Activated naive CD4-positive, alpha-beta T cell treated with anti-CD3 and anti-CD28 coated beads, Interleukin-2, amount 50 U/mL, for 24 hours (primary cell): Measurements from ENCODE around the gene GMEB2.

ENCODE experiments used
- H3K27ac Mint-ChIP-seq: one replicate; pipeline ENCODE4 v1.8.0; 2021; ENCODE audit warnings: mild to moderate bottlenecking, mixed read lengths
- H3K27me3 Mint-ChIP-seq: one replicate; pipeline ENCODE4 v1.8.0; 2021; ENCODE audit warnings: mixed read lengths
- H3K36me3 Mint-ChIP-seq: one replicate; pipeline ENCODE4 v1.8.0; 2021; ENCODE audit warnings: mixed read lengths
- H3K4me1 Mint-ChIP-seq: one replicate; pipeline ENCODE4 v1.8.0; 2021; ENCODE audit warnings: mixed read lengths
- H3K4me3 Mint-ChIP-seq: one replicate; pipeline ENCODE4 v1.8.0; 2021; ENCODE audit warnings: mild to moderate bottlenecking, mixed read lengths
- H3K9me3 Mint-ChIP-seq: one replicate; pipeline ENCODE4 v1.8.0; 2021; ENCODE audit warnings: mixed read lengths

The GMEB2 gene

DNA sequence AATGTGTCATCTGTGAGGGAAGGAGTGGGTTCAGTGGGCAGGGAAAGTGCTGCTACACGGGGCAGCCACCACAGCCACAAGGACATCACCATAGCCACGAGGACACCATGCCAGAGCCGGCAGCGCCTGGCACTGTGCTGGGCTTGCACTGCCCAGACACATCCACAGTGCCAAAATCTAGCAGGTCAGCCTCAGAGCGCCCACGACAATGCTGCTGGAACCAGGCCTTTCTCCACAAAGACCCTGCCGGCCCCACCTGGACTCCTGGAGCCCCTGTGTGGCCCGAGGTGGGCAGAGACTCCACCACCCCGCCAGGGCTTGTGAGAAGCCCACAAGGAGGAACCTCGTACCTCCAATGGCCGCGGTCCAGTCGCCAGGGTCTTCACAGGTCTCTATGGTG, 34.2 kb downstream of the GMEB2 start:
- Mint-ChIP-seq H3K4me1 (peaks cover 9% of the 10 kb centered on the region), H3K27ac (no peak overlapping the region), H3K36me3 (peaks cover 14% of the 10 kb centered on the region), H3K4me3 (no peak overlapping the region), H3K9me3 (no peaks in the 10 kb centered on the region), H3K27me3 (no peaks in the 10 kb centered on the region)

DNA sequence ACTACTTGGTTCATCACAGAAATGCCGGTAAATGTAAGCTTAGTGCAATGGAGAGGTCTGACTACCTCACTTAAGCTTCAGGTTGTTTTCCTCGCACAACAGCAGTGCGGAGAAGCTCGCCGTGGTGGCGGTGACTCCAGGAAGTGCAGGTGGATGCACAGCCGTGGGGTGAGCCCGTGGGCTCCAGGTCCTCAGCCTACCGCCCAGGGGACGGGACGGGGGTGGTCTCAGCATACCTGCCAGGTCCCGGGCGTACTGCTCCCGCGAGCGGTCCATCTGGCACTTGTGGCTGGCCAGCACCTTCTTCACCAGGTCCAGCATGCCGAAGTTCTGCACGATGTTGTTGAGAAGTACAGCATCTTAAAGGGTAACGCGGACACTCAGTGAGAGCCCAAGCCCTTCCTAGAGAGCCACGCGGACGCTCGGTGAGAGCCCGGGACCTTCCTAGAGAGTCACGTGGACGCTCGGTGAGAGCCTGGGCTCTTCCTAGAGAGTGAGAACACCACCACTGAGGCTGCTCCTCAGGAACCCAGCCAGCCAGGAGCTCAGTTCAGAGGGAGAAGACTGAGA, 35.0 kb downstream of the GMEB2 start:
- no peaks in the 10 kb centered on the region for H3K9me3 Mint-ChIP-seq
- no peak overlapping the region for H3K27ac Mint-ChIP-seq
- H3K4me1 Mint-ChIP-seq: peaks cover 15% of the 10 kb centered on the region
- peaks cover 14% of the 10 kb centered on the region for H3K36me3 Mint-ChIP-seq
- no peaks in the 10 kb centered on the region for H3K27me3 Mint-ChIP-seq
- H3K4me3 Mint-ChIP-seq: no peak overlapping the region

DNA sequence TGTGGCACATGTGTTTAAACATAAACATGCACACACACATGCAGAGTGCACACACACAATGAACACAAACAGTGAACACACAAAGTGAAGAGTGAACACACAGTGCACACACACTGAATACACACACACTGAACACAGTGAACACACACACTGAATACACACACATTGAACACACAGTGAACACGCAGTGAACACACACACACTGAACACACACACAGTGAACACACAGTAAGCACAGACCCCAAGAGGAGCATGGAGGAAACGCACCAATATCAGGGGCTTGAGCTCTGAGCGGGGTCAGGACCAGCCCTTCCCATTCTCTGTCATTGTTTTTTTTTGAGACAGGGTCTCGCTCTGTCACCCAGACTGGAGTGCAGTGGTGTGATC, 35.8 kb downstream of the GMEB2 start:
- Mint-ChIP-seq H3K4me1 (peaks cover 15% of the 10 kb centered on the region), H3K27me3 (no peaks in the 10 kb centered on the region), H3K9me3 (no peaks in the 10 kb centered on the region), H3K27ac (no peak overlapping the region), H3K36me3 (peaks cover 14% of the 10 kb centered on the region), H3K4me3 (no peak overlapping the region)

DNA sequence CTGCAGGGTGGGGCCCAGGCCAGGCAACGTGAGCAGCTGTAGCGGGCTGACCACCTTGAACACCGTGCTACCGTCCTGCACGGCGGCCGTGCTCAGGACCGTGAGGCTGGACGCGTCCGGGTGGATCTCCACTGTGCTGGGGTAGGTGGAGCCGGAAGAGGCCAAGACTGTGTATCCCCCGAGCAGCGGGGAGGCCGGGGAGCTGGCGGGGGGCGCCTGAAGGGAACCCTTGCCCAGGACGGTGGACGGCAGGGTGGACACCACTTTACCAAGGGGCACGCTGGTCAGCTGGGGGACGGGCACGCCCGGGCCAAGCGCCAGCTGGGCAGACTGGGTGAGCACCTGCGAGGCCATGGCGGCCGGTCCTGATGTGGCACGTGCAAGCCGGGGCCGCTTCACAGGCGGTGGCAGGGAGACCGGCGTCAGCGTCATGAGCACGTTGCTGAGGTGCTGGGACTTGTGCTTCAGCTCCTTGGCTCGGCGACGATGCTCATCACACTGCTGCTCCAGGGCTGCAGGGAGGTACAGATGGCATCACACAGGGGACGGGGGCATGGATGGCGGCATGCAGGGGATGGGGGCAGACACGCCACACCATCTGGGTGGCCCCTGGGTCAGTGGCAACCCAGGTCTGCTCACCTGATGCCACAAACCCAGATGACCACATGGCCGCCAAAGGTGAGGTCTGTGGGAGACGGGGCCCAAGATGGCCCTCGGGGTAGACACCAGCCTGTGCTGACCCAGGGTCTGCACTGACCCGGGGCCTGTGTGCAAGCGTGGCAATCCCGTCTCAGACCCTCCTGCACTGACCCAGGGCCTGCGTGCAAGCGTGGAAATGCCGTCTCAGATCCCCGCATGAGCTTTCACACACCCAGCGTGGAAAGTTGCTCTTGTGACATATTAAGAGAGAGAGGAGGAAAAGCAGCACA, 36.4 kb downstream of the GMEB2 start:
- no peaks in the 10 kb centered on the region for H3K9me3 Mint-ChIP-seq
- H3K4me1 Mint-ChIP-seq: peaks cover 19% of the 10 kb centered on the region
- H3K27ac Mint-ChIP-seq: no peak overlapping the region
- no peak overlapping the region for H3K4me3 Mint-ChIP-seq
- peaks cover 14% of the 10 kb centered on the region for H3K36me3 Mint-ChIP-seq
- H3K27me3 Mint-ChIP-seq: no peaks in the 10 kb centered on the region

DNA sequence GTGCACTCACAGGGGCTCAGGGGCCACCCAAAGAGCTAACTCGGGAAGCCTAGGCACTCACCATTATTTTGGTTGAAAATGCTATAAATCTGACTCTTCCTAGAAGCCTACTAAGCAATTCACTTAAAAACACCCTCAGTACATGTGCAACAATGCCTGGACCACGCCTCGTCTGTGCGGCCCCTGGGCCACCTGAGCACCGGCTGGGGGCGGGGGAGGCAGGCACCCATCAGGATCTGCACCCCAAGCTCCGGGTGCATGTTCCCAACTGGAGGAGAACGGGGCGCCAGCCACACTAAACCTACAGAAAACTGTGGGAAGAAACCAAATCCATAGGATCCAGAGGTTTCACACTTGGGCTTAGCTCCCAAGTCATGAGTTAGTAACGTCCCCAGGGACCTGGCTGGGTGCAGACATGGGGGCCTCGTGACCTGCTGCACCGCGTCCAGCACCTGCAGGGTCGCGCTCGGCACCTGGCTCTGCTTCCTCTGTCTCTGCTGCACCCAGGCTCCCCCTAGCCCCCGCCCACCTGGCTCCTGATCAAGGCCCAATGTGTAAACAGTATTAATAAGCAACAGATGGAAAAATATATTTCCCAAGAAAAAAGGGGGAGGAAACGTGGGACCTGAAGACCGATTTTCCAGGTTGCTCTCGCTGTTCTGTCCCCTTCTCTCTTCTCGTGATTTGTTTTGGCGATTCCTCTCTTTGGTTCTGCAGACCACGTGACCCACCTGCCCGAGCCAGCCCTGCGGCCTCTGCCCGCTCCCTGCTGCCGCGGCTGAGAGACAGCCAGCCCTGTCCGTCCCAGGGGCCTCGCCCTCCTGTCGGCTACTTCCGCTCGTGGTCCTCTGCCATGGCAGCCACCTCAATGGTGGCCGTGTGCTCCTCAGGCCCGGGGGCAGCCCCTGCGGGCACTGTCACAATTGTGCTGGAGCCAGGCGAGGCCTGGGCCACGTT, 37.4 kb downstream of the GMEB2 start:
- H3K27ac Mint-ChIP-seq: no peak overlapping the region
- H3K27me3 Mint-ChIP-seq: no peaks in the 10 kb centered on the region
- peaks cover 12% of the 10 kb centered on the region for H3K36me3 Mint-ChIP-seq
- no peak overlapping the region for H3K4me3 Mint-ChIP-seq
- no peaks in the 10 kb centered on the region for H3K9me3 Mint-ChIP-seq
- H3K4me1 Mint-ChIP-seq: peaks cover 19% of the 10 kb centered on the region

DNA sequence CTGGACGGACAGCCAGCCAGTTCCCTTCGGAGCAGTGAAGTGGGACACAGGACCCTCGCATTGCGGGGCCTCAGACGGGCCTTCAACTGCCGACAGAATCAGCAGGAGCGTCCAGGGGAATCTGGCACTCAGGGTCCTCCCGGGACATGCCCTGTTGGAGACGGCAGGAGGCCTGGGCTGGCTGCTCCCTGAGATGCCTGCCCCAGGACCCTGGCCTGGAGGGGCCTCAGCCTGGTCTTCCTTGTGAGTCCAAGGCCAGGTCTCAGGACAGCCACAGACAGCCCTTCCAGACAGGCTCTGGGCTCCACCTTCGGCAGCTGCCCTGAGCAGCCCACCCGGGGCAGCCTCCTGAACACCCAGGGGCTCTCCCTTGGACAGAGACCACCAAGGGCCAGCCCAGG, 38.3 kb downstream of the GMEB2 start:
- Mint-ChIP-seq H3K4me1 (peaks cover 19% of the 10 kb centered on the region), H3K27me3 (no peaks in the 10 kb centered on the region), H3K9me3 (no peaks in the 10 kb centered on the region), H3K4me3 (no peak overlapping the region), H3K36me3 (peaks cover 12% of the 10 kb centered on the region), H3K27ac (no peak overlapping the region)

DNA sequence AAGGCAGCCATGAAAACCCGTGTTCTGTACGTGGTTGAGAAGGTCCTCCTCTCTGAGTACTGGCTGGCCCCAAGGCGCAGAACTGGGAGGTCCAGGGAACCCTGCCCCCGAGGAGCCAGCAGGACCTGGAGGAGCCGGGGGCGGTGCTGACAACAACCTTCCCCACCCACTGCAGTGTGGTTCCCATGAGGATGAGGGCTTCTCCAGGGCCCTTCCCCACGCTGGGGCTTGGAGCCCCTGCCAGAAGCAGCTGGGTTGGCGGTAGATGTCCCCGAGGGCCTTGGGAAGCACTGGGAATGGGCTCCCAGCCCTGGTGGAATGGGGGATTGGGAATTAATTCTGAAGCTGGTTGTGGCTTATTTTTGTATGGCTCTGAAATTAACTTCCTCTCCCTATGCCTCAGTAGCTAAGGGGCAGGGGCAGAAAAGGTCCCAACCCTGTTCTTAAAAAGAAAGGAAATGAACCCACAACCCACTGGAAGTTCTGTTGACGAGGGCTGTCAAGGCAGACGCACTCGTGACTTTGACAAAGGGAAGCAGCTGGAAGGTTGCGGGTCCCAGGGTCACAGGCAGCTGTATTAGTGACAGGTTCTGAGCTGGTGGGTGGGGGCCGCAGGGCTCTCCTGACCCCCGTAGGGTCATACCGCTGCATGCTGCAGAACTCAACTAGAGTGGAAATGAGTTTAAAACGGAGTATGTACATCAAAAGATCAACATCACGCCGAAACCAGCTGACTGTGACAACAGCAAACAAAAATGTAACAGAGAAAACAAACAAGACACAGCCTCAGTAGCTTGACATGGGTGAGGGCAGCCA, 38.9 kb downstream of the GMEB2 start:
- H3K4me3 Mint-ChIP-seq: no peak overlapping the region
- no peaks in the 10 kb centered on the region for H3K27me3 Mint-ChIP-seq
- H3K27ac Mint-ChIP-seq: no peak overlapping the region
- H3K4me1 Mint-ChIP-seq: peaks cover 19% of the 10 kb centered on the region
- no peaks in the 10 kb centered on the region for H3K9me3 Mint-ChIP-seq
- peaks cover 7% of the 10 kb centered on the region for H3K36me3 Mint-ChIP-seq

DNA sequence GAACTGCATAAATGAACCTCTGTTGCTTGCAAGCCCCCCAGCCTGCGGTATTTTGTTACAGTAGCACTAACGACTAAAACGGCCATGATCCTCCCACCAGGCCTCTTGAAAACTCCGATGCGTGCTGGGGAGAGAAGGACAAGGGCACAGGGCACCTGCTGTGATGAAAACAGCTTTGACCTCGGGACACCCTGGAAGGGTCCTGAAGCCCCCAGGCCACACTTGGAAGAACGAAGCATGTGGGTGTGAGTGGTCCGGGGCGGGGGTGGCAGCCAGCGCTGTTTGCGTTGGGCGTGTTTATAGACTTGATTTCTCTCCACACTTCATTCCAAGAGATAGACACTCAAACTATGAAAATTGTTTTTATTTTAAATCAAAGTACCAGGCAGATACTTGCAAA, 39.6 kb downstream of the GMEB2 start:
- Mint-ChIP-seq H3K4me1 (peaks cover 19% of the 10 kb centered on the region), H3K36me3 (peaks cover 6% of the 10 kb centered on the region), H3K27ac (no peak overlapping the region), H3K27me3 (no peaks in the 10 kb centered on the region), H3K4me3 (no peak overlapping the region), H3K9me3 (no peaks in the 10 kb centered on the region)

DNA sequence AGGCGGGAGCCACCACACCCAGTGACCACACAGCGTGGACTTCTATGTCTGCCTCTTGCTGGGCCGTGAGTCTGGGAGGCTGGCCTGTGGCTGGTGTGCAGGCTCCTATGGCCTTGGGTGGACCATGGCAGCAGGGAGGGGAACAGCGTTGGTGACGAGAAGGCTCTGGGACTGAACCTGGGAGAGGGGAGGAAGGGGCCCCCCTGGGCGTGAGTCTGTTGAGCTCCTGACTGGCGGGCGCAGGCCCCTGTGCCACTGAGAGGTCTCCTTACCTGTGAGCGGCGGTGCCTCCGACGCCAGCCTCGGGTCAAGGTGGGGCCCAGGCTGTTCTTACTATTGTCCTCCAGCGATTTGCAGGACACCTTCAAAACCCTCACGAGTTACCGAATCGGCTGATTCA, 40.1 kb downstream of the GMEB2 start:
- Mint-ChIP-seq H3K27ac (no peak overlapping the region), H3K4me1 (peaks cover 19% of the 10 kb centered on the region), H3K27me3 (no peaks in the 10 kb centered on the region), H3K9me3 (no peaks in the 10 kb centered on the region), H3K4me3 (no peak overlapping the region), H3K36me3 (peaks cover 6% of the 10 kb centered on the region)

DNA sequence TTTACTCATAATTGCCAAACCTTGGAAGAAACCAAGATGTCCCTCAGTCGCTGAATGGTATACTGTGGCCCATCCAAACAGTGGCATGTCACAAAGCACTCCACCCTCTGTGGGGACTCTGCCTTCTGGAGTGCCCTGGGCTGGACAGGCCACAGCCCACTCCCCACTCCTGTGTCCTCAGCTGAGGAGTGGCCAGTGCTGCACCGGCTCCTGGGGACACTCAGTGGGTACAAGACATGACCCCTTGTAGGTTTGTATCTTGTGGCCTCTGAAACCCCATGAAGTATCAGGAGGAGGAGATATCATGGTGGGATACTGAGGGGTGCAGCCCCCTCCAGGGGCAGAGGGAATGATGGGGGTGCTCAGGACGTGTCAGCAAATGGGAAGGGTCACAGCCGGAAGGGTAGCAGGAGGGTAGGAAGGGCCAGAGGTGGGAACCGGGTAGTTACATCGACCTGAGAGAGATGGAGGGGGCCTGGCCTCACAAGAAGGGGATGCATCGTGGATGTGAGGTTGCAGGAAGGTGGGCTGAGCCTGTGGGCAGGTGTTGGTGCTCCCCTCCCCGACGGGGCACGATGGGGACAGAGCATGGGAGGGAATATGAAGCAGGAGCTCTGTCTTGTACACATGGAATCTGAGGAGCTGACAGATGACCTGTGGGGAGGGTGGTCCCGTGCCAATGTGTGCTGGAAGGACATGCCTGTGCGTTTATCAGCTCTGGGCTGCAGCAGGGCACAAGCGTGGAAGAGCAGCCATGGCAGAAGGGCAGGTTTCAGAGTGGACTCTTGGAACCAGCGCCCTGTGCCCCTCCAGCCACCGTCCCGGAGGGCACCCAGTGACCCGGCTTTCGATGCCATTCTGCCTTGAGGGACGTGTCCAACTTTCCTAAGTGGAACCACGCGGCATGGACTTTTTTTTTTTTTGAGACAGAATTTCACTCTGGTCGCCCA, 41.0 kb downstream of the GMEB2 start:
- Mint-ChIP-seq H3K4me1 (peaks cover 19% of the 10 kb centered on the region), H3K36me3 (peaks cover 2% of the 10 kb centered on the region), H3K4me3 (no peak overlapping the region), H3K9me3 (no peaks in the 10 kb centered on the region), H3K27ac (peak overlapping the region; percentile 17), H3K27me3 (no peaks in the 10 kb centered on the region)

DNA sequence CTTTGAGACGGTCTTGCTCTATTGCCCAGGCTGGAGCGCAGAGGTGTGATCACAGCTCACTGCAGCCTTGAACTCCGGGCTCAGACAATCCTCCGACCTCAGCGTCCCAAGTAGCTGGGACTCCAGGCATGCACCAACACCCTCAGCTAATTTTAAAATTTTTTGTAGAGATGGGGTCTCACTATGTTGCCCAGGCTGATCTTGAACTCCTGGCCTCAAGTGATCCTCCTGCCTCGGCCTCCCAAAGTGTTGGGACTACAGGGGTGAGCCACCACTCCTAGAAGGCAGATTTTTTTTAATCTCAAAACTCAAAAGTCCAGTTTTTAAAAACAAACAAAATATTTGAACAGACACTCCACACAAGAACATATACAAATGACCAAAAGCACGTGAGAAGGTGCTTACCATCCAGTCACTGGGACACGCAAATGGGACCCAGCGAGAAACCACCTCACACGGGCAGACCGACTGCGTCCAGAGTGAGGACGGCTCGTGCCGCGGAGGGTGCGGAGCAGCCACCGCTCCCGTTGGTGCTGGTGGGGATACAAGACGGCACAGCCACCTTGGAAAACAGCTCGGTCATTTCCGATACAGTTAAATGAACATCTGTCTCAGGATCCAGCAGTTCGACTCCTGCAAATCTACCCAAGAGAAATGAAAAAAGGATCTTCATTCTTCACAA, 44.4 kb downstream of the GMEB2 start:
- Mint-ChIP-seq H3K27me3 (no peaks in the 10 kb centered on the region), H3K9me3 (no peaks in the 10 kb centered on the region), H3K4me3 (no peak overlapping the region), H3K4me1 (peaks cover 8% of the 10 kb centered on the region), H3K27ac (no peak overlapping the region), H3K36me3 (no peaks in the 10 kb centered on the region)

DNA sequence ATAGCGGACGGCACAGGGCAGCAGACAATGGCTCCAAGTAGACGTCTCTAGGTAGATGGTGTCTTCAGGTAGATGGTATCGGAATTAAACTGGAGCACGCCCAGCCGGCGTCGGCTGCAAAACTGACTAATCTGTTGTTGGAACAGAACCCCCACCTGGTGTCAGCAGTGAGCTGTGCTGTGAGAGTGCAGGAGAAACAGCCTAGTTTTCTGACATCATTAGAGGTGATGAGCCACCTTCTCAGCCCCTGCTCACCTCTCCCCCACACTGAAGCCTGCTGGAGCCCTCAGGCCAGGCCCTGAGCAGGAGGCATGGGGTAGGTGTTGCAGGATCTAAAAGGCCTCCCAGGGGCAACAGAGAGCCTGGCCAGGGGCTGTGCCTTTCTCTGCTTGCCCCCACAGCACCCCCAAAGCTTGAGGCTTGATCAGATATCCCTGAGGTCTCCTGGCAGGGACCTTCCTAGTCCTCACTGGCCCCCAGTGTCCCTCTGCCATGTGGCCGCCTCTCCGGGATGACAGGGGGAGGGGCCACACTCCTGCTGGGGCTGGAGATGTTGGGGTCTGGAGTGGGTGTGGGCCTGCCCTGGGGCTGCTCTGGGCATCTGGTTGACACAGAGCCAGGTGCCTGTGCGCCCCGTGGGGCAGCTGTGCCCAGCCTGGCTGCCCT, 46.0 kb downstream of the GMEB2 start:
- Mint-ChIP-seq H3K4me1 (peaks cover 3% of the 10 kb centered on the region), H3K9me3 (no peaks in the 10 kb centered on the region), H3K4me3 (no peak overlapping the region), H3K36me3 (no peaks in the 10 kb centered on the region), H3K27me3 (no peaks in the 10 kb centered on the region), H3K27ac (no peak overlapping the region)

DNA sequence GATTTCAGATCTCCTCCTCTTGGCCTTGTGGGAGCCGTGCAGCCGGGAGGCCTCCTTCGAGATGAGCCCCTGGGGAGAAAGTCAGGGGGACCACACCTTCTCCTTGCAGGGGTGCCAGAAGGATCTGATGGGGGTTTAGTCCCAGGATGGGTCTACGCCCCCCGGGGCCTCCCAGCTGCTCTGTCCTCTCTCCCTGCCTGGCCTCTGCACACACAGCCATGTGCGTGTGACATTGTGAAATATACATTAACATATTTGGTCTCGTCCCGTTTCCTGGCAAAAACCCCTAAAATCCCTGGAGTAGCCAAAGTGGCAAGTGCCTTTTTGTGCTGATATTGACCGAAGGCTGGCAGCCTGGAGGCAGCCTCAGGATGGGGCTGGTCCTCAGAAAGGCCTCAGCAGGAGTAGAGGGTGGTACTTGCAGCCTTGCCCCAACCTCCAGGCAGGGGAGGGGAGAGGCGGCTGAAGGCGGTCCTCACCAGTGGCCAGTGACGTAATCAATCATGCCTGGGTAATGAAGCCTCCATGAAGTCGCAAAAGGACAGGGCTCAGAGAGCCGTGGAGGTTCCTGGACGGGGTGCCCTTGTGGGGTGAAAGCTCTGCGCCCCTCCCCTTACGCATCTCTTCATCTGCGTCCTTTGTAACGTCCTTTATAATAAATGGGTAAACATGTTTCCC, 47.7 kb downstream of the GMEB2 start:
- no peaks in the 10 kb centered on the region for H3K36me3 Mint-ChIP-seq
- H3K27ac Mint-ChIP-seq: no peak overlapping the region
- H3K4me1 Mint-ChIP-seq: no peaks in the 10 kb centered on the region
- H3K27me3 Mint-ChIP-seq: no peaks in the 10 kb centered on the region
- H3K9me3 Mint-ChIP-seq: no peaks in the 10 kb centered on the region
- no peak overlapping the region for H3K4me3 Mint-ChIP-seq
